T-helper 1 cell treated with Interleukin-12 subunit alpha and Interleukin-12 subunit beta and Interleukin-4 antibody, amounts not matched to agents 30 ng/mL and 1 ng/mL, for 36 hours (primary cell): Measurements from ENCODE around the gene HOXD8. TPM values are rescaled to one million over a fixed set of nuclear protein-coding genes. Genes with fewer than 3 reads are reported as not detected.

Source experiments
- intact Hi-C: fragments of 100-400 bp; cut with micrococcal nuclease; formaldehyde crosslinking; loops from one replicate; pipeline ENCODE4 v1.15.1; 2024
- total RNA-seq: library from RNA; stranded (reverse); gene quantifications from 2 replicates; pipeline ENCODE4 v1.2.3, GENCODE V29; 2022

Gene HOXD8
- total RNA-seq, 1 donor from 2014 or later, result not detected

- intact Hi-C loops, result no loop called here
Measured at GRCh38 chr2:176114930-176115625, 14.4 kb upstream of the HOXD8 start.

DNA sequence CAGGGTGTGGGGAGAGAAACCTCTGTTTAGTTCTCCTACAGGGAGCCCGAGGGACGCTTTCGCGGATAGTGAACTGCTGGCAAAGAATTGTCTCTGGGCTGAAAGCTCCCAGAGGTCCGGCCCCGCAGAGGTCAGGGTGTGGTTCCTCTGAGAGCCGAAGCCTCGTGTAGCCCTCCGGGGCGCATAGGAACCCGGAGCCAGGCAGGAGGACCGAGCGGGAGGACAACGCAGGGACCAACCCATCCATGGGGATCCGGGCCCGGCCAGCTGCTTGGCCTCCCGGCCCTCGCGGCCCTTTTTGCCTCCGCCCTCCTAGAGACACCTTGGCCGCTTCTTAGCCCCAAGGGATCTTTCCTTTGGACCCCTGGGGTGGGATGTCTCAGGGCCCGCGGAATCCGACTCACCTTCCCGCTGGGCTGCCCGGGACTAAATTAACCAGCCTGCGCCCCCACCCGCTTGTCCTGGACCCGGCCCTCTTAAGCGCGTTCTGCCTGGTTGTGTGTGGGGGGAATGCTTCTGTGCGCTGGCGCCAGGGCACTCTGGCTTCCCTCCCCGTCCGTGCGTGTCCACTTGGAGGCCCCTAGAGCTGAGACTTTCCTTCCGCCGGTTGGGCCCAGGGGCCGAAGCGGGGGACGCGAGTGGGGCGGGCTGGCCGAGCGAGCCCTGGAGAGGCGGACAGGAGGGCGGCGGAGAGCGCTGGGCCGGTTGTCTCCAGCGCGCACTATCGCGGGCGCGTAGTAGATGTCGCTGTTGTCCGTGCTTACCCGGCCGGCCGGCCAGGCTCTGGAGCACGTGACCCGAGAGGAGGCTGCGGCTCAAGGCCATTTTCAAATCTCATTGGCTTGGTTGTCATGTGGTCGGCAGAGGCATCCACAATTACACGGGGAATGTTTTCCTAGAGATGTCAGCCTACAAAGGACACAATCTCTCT lies 13.4 kb upstream of the HOXD8 start, which contains the start of gene HOXD10:
HOXD10 (plus strand) TSS at position 896 of the 931 bp plus-strand sequence. CDS start 56 bp downstream, outside the sequence.
- intact Hi-C loops, result no loop called here

DNA sequence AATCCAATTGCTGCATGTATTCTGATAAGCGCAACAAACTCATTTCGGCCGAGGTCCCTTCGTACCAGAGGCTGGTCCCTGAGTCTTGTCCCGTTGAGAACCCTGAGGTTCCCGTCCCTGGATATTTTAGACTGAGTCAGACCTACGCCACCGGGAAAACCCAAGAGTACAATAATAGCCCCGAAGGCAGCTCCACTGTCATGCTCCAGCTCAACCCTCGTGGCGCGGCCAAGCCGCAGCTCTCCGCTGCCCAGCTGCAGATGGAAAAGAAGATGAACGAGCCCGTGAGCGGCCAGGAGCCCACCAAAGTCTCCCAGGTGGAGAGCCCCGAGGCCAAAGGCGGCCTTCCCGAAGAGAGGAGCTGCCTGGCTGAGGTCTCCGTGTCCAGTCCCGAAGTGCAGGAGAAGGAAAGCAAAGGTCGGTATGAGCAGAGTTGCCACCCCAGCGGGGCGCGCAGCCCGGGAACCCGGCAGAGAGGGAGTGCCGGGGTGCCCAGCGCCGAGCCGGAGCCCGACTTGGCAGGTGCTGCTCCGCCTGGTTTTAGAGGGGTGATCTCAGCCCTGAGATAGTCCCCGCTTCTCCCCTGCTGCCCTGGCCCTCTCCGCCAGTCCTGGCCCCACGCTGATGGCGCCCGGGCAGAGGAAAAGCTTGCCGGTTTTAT lies 12.2 kb upstream of the HOXD8 start:
- intact Hi-C loops, result no loop called here

- intact Hi-C loops, result no loop called here
Measured at GRCh38 chr2:176117823-176118371, 11.6 kb upstream of the HOXD8 start.

- intact Hi-C loops, result loop anchor here (1.0 kb wide), 1 partner anchor 9 kb away; no protein-coding TSS in a partner anchor
Measured at GRCh38 chr2:176118601-176119339, 10.7 kb upstream of the HOXD8 start.

GRCh38 chr2:176120364-176121189 lies 8.9 kb upstream of the HOXD8 start:
- intact Hi-C loops, result loop anchor here (1.0 kb wide), 1 partner anchor 12 kb away; no protein-coding TSS in a partner anchor

GRCh38 chr2:176121190-176122051 lies 8.1 kb upstream of the HOXD8 start:
- intact Hi-C loops, result loop anchor here (1.0 kb wide), 1 partner anchor 11 kb away; no protein-coding TSS in a partner anchor

DNA sequence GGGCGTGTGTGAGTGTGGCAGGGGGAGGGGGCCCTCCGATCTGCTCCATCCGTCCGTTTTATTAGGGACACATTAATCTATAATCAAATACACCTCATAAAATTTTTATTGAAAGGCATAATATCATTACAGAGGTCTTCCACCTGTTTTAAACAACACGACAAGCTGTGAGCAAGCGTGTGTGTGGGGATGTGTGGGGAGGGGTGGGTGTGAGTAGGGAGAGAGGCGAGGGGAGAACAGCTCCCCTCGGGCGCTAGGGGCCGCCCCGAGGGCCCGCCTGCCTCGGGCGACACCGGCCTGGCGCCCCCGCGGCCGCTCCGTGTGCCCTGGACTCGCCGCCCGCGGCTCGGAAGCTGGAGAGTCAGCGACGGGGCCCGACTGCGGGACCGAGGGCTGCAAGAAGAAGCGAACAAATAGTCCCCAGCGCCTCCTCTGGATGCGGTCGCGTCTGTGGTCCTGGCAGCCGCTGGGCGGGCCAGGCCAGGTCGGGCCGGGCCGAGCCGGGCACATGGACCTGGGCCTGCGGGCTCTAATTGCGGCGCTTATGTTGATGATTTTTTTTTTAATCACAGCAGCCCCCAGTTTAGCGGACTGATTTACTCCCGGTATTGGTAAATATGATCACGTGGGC lies 7.3 kb upstream of the HOXD8 start:
- intact Hi-C loops, result no loop called here

DNA sequence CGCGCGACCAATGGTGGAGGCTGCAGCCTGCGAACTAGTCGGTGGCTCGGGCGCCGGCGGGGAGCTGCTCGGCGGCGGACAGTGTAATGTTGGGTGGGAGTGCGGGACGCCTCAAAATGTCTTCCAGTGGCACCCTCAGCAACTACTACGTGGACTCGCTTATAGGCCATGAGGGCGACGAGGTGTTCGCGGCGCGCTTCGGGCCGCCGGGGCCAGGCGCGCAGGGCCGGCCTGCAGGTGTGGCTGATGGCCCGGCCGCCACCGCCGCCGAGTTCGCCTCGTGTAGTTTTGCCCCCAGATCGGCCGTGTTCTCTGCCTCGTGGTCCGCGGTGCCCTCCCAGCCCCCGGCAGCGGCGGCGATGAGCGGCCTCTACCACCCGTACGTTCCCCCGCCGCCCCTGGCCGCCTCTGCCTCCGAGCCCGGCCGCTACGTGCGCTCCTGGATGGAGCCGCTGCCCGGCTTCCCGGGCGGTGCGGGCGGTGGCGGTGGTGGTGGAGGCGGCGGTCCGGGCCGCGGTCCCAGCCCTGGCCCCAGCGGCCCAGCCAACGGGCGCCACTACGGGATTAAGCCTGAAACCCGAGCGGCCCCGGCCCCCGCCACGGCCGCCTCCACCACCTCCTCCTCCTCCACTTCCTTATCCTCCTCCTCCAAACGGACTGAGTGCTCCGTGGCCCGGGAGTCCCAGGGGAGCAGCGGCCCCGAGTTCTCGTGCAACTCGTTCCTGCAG lies 6.7 kb upstream of the HOXD8 start, which contains the start of gene HOXD9:
HOXD9 (plus strand) TSS at position 37 of the 728 bp plus-strand sequence; CDS start at position 87, 50 bp downstream.
- intact Hi-C loops, result no loop called here

DNA sequence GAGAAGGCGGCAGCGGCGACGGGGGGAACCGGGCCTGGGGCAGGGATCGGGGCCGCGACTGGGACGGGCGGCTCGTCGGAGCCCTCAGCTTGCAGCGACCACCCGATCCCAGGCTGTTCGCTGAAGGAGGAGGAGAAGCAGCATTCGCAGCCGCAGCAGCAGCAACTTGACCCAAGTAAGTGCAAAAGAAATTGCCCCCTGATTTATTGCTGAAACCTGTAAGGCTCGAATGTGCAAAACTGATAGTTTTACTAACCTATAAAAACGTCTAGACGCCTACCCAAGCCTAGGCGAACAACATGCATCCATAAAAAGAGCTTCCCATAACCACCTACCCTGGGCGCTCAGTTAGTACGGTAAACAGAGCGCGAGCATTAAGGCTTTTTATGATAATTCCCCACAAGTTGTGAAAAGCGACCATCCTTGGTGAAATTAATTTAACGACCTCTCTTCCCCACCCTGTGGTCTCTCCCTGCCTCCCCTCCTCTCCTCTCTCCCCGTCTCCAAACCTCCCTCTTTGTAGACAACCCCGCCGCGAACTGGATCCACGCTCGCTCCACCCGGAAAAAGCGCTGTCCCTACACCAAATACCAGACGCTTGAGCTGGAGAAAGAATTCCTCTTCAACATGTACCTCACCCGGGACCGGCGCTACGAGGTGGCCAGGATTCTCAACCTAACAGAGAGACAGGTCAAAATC lies 5.9 kb upstream of the HOXD8 start:
- intact Hi-C loops, result no loop called here

DNA sequence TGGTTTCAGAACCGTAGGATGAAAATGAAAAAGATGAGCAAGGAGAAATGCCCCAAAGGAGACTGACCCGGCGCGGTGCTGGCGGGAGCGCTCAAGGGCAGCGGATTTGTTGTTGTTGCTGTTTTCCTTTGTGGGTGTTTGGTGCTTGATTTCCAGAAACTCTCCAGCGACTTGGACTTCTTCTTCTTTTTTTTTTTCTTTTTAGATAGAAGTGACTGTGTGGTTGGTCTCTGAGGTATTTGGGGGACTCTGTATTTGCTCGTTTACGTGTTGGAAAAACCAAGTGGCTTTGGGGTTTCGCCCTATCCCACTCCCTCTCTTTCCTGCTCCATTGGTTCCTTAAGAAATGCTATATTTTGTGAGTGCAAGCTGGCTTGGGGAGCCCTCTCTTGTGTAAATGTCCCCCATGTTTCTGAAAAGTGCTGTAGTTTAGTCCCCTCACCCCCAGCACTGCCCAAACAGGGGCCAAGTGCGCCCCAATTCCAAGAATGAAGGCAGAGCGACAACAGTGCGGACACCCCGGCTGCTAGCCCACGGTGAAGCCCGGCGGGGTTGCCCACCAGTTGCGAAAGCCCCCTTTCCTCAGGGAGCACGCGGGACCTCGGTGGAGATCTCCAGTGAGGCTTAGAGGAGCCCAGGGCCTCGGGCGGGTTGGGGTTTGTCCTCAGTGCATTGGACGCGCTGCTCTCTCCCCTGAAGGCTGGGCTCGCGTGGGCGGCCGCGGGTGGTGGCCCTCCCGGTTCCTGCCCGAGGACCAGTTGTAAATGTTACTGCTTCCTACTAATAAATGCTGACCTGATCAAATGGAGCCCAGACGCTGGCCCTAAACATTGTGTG lies 5.2 kb upstream of the HOXD8 start:
- intact Hi-C loops, result no loop called here

- intact Hi-C loops, result loop anchor here (5.0 kb wide), 1 partner anchor 1597 kb away; no protein-coding TSS in a partner anchor
Measured at GRCh38 chr2:176124947-176125771, 4.3 kb upstream of the HOXD8 start.

GRCh38 chr2:176125772-176126054 lies 3.8 kb upstream of the HOXD8 start:
- intact Hi-C loops, result loop anchor here (5.0 kb wide), 1 partner anchor 1597 kb away; no protein-coding TSS in a partner anchor

GRCh38 chr2:176126929-176127773 lies 2.4 kb upstream of the HOXD8 start:
- intact Hi-C loops, result loop anchor here (1.0 to 5.0 kb wide), 6 partner anchors 328 to 1595 kb away; no protein-coding TSS in a partner anchor
